Airway epithelial cell (primary cell): ENCODE results near the gene MYOCD. TPM values are rescaled to one million over a fixed set of nuclear protein-coding genes. Genes with fewer than 3 reads are reported as not detected.

ENCODE experiments used
- total RNA-seq: library from RNA; depleted of rRNA; stranded (reverse); fragments of >200 nt; gene quantifications from 2 replicates; pipeline ENCODE4 v1.2.3, GENCODE V29; 2015

Gene MYOCD
- total RNA-seq: under 0.01 and 0.07 TPM in 2 replicates

GRCh38 chr17:12665263-12666210 is at the start of gene MYOCD:
MYOCD (plus strand) TSS chr17:12665890; CDS start chr17:12666189, 299 bp downstream.

GRCh38 chr17:12789481-12790248 is 124.0 kb downstream of the MYOCD start, which contains the start of gene ARHGAP44:
ARHGAP44 (plus strand) TSS chr17:12789498; CDS start chr17:12789839, 341 bp downstream.

Other genes starting within 250 kb of the MYOCD start
- 1.3 and 1.9 TPM in 2 replicates for gene ARHGAP44, start 123.6 kb downstream of the MYOCD start, total RNA-seq